Subcutaneous abdominal adipose tissue (tissue), 5 donors: Measurements from ENCODE around the gene SLC35G2.
"Not testable (repeated sequence)": the region's sequence is repeated elsewhere in the genome, so short reads cannot be mapped to it uniquely, and the experiment has no call there.

Experiments
- H3K27ac ChIP-seq: one replicate; pipeline ENCODE4 v1.7.0; 2013; ENCODE audit warnings: low read depth, mild to moderate bottlenecking, inconsistent platforms, low read length, moderate library complexity
- H3K27me3 ChIP-seq, 5 donors: one replicate each; pipeline ENCODE4 v1.7.0; 2013; ENCODE audit warnings: low read length in 5 of 5, inconsistent platforms in 1 of 5; ENCODE audit not compliant: control insufficient read depth in 5 of 5, insufficient read depth in 4 of 5
- H3K36me3 ChIP-seq, 5 donors: one replicate each; pipeline ENCODE4 v1.7.0; 2013; ENCODE audit warnings: low read length in 5 of 5; ENCODE audit not compliant: control insufficient read depth in 5 of 5, insufficient read depth in 5 of 5
- H3K4me1 ChIP-seq, 5 donors: one replicate each; pipeline ENCODE4 v1.7.0; 2013; ENCODE audit warnings: low read length in 5 of 5, mild to moderate bottlenecking in 3 of 5, moderate library complexity in 1 of 5; ENCODE audit not compliant: control insufficient read depth in 5 of 5, insufficient read depth in 5 of 5
- H3K4me3 ChIP-seq, 5 donors: one replicate each; pipeline ENCODE4 v1.7.0; 2013; ENCODE audit warnings: low read length in 5 of 5, low read depth in 1 of 5
- H3K9ac ChIP-seq, 5 donors: one replicate each; pipeline ENCODE4 v1.7.0; 2013; ENCODE audit warnings: low read length in 5 of 5, mild to moderate bottlenecking in 4 of 5, moderate library complexity in 3 of 5
- H3K9me3 ChIP-seq, 5 donors: one replicate each; pipeline ENCODE4 v1.7.0; 2013; ENCODE audit warnings: low read length in 5 of 5; ENCODE audit not compliant: control insufficient read depth in 5 of 5
- donor health status: healthy.
- donor health status: healthy.
- donor health status: healthy.
- donor health status: healthy.
- donor health status: healthy.

Gene SLC35G2

DNA sequence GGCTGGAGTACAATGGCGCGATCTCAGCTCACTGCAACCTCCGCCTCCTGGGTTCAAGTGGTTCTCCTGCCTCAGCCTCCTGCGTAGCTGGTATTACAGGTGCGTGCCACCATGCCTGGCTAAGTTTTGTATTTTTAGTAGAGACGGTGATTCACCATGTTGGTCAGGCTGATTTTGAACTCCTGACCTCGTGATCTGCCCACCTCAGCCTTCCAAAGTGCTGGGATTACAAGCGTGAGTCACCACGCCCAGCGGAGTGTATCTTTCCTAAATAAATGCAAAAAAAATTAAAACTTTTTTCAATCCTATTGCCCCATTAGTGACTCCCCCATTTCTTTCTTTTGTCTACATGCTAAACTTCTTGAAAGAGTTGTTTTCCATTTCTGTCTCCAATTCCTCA lies 17.8 kb upstream of the SLC35G2 start:
- not testable (repeated sequence) for H3K9me3 ChIP-seq, H3K9ac ChIP-seq, H3K27me3 ChIP-seq, H3K36me3 ChIP-seq, H3K27ac ChIP-seq, H3K4me3 ChIP-seq
- peaks cover 7 to 17% (median 15%) of the 10 kb centered on the region in 5 donors for H3K4me1 ChIP-seq

- peak overlapping the region; percentile 40 for H3K27ac ChIP-seq
- H3K4me1 ChIP-seq: peaks cover 7 to 17% (median 15%) of the 10 kb centered on the region in 5 donors
- no peak overlapping the region for H3K4me3 ChIP-seq
- H3K9ac ChIP-seq: no peak overlapping the region
- no peaks in the 10 kb centered on the region for H3K9me3 ChIP-seq
- H3K27me3 ChIP-seq: no peaks in the 10 kb centered on the region
- H3K36me3 ChIP-seq: no peaks in the 10 kb centered on the region
Measured at GRCh38 chr3:136802481-136802996, 16.4 kb upstream of the SLC35G2 start.

GRCh38 chr3:136804141-136804540 lies 14.8 kb upstream of the SLC35G2 start:
- no peak overlapping the region for H3K4me3 ChIP-seq
- H3K27ac ChIP-seq: no peak overlapping the region
- H3K9me3 ChIP-seq: no peaks in the 10 kb centered on the region
- H3K27me3 ChIP-seq: no peaks in the 10 kb centered on the region
- peaks cover 7 to 17% (median 15%) of the 10 kb centered on the region in 5 donors for H3K4me1 ChIP-seq
- H3K9ac ChIP-seq: no peak overlapping the region
- H3K36me3 ChIP-seq: no peaks in the 10 kb centered on the region

- no peaks in the 10 kb centered on the region for H3K27me3 ChIP-seq
- no peak overlapping the region for H3K27ac ChIP-seq
- no peaks in the 10 kb centered on the region for H3K36me3 ChIP-seq
- no peak overlapping the region for H3K4me3 ChIP-seq
- H3K9ac ChIP-seq: no peak overlapping the region
- peaks cover 7 to 17% (median 15%) of the 10 kb centered on the region in 5 donors for H3K4me1 ChIP-seq
- no peaks in the 10 kb centered on the region for H3K9me3 ChIP-seq
Measured at GRCh38 chr3:136804813-136805212, 14.1 kb upstream of the SLC35G2 start.

DNA sequence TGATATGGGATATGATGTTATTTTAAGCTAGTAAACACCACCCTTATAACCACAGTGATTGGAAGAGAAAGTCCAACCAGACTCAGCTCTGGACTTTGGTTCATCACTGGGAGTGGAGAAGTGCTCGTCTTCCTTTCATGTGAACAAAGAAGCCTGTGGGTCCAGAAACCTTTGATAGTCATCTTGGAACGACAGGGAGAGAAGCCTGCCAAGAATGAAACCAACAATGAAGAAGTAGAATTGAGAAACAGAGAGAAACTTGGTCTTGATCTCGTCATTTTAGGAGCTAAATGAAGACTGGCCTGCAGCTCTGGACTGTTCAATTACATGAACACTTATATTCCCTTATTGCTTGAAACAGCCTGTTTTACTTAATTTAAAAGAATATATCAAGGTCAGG lies 13.1 kb upstream of the SLC35G2 start:
- Histone ChIP-seq H3K27me3 (no peaks in the 10 kb centered on the region), H3K9me3 (no peaks in the 10 kb centered on the region), H3K36me3 (no peaks in the 10 kb centered on the region), H3K9ac (no peak overlapping the region), H3K4me3 (no peak overlapping the region), H3K27ac (no peak overlapping the region), H3K4me1 (peaks cover 7 to 17% (median 15%) of the 10 kb centered on the region in 5 donors)

GRCh38 chr3:136811701-136812100 lies 7.2 kb upstream of the SLC35G2 start:
- H3K27me3 ChIP-seq: no peaks in the 10 kb centered on the region
- H3K9ac ChIP-seq: no peak overlapping the region
- H3K9me3 ChIP-seq: peaks cover 0 to 6% (median 5%) of the 10 kb centered on the region in 5 donors
- H3K4me1 ChIP-seq: no peaks in the 10 kb centered on the region
- H3K36me3 ChIP-seq: no peaks in the 10 kb centered on the region
- H3K27ac ChIP-seq: no peak overlapping the region
- H3K4me3 ChIP-seq: no peak overlapping the region

- H3K36me3 ChIP-seq: no peaks in the 10 kb centered on the region
- H3K4me3 ChIP-seq: no peak overlapping the region
- H3K27me3 ChIP-seq: peaks cover 0 to 2% (median 0%) of the 10 kb centered on the region in 5 donors
- peaks cover 0 to under 1% (median 0%) of the 10 kb centered on the region in 5 donors for H3K9me3 ChIP-seq
- H3K4me1 ChIP-seq: peaks cover 11 to 35% (median 23%) of the 10 kb centered on the region in 5 donors
- H3K9ac ChIP-seq: no peak overlapping the region
- peak overlapping the region; percentile 94 for H3K27ac ChIP-seq
Measured at GRCh38 chr3:136817448-136817847, 1.5 kb upstream of the SLC35G2 start.

- Histone ChIP-seq H3K27me3 (peaks cover 0 to 2% (median 0%) of the 10 kb centered on the region in 5 donors), H3K36me3 (peaks cover 0 to 3% (median 0%) of the 10 kb centered on the region in 5 donors), H3K4me1 (peaks cover 11 to 35% (median 23%) of the 10 kb centered on the region in 5 donors), H3K9me3 (peaks cover 0 to 4% (median 0%) of the 10 kb centered on the region in 5 donors), H3K27ac (peak overlapping the region; percentile 94), H3K9ac (peak overlapping the region; percentile 77 to 84 (median 82)), H3K4me3 (peak overlapping the region; percentile 67 to 90 (median 84))
Measured at GRCh38 chr3:136818191-136818768, 646 bp upstream of the SLC35G2 start.

DNA sequence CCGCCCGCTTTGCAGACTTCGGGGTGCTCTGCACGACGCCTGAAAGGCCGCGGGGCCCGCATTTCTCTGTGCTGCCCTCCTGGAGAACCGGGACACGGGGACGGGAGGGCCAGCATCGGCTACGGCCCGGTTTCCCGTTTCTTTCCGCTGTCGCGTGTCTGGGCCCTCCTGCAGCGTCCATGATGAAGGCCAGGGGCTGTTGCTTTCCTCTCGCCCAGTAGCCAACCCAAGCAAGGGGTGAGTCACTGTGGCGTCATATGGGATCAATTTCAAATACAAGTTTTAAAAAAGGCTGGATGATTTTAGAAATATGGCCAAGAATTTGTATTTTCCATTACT lies 435 bp downstream of the SLC35G2 start:
- H3K4me3 ChIP-seq: peak overlapping the region; percentile 67 to 87 (median 77)
- H3K9me3 ChIP-seq: peaks cover 0 to 7% (median 0%) of the 10 kb centered on the region in 5 donors
- peak overlapping the region; percentile 94 for H3K27ac ChIP-seq
- H3K9ac ChIP-seq: peak overlapping the region; percentile 77 to 84 (median 82)
- H3K4me1 ChIP-seq: peaks cover 11 to 35% (median 23%) of the 10 kb centered on the region in 5 donors
- H3K36me3 ChIP-seq: peaks cover 0 to 3% (median 0%) of the 10 kb centered on the region in 5 donors
- peaks cover 0 to 2% (median 0%) of the 10 kb centered on the region in 5 donors for H3K27me3 ChIP-seq
